Measurements from ENCODE around the gene ZYG11B.

DNA sequence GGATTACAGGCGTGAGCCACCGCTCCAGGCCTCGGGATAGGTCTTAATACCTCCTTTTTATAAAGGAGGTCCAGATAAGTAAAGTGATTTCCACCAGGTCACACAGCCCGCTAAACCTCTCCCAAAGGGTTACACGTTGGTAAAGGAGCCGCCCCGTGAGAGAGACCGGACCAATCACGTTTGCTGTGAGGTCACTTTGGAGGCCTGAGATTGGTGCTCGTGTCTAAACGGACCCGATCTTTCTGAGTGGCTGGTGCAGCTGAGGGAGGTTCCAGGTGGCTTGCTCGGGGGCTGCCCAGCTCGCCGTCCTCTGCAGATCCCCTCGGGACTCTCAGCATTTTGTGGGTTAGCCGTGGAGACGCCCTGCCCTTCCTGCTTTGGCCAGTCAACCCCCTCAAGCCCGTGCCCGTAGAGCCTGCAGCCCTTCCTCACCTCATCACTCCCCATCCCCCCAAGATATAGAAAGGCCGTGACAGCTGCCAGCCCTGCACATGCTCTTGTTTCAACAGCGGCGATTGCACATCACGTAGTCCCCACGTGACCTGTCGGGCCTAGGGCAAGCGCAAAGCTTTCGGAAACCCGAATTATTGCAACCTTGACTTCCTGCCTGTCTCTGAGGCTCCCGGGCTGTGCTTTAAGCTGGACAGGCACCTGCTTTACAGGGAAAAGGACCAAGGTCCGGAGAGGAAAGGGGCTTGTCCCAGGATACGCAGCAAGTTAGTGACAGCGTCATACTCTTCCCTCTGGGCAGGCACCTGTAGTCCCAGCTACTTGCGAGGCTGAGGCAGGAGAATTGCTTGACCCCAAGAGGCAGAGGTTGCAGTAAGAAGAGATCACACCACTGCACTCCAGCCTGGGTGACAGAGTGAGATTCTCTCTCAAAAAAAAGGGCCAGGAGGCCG lies 23.1 kb upstream of the ZYG11B start:
- TF ChIP-seq, protein P1, sequence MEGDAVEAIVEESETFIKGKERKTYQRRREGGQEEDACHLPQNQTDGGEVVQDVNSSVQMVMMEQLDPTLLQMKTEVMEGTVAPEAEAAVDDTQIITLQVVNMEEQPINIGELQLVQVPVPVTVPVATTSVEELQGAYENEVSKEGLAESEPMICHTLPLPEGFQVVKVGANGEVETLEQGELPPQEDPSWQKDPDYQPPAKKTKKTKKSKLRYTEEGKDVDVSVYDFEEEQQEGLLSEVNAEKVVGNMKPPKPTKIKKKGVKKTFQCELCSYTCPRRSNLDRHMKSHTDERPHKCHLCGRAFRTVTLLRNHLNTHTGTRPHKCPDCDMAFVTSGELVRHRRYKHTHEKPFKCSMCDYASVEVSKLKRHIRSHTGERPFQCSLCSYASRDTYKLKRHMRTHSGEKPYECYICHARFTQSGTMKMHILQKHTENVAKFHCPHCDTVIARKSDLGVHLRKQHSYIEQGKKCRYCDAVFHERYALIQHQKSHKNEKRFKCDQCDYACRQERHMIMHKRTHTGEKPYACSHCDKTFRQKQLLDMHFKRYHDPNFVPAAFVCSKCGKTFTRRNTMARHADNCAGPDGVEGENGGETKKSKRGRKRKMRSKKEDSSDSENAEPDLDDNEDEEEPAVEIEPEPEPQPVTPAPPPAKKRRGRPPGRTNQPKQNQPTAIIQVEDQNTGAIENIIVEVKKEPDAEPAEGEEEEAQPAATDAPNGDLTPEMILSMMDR (IDR thresholded peaks at IDR 0.05; ENCODE audit: extremely low read depth in 1 of 2, insufficient read depth in 1 of 2, low read depth in 1 of 2, low read length in 2 of 2), result no peak
- TF ChIP-seq MYC (IDR thresholded peaks at IDR 0.05; ENCODE audit: low read depth, low read length) (no peak), POLR2AphosphoS5 (IDR thresholded peaks at IDR 0.05; ENCODE audit: insufficient read depth, low read depth, low read length) (peak; percentile 24), JUN (IDR thresholded peaks at IDR 0.05; ENCODE audit: borderline replicate concordance, insufficient read depth, insufficient read length, low read depth) (no peak), EZH2 (IDR thresholded peaks at IDR 0.05; ENCODE audit: borderline replicate concordance, low read depth, low read length, severe bottlenecking) (no peak), POLR2A (IDR thresholded peaks at IDR 0.05; ENCODE audit: low read depth, low read length) (peak; percentile 54), MAX (IDR thresholded peaks at IDR 0.05; ENCODE audit: insufficient read depth, insufficient read length) (peak; percentile 92), GATA2 (IDR thresholded peaks at IDR 0.05; ENCODE audit: insufficient read depth, insufficient read length, low read depth, low read length) (no peak), FOS (IDR thresholded peaks at IDR 0.05; ENCODE audit: borderline replicate concordance, insufficient read depth, low read length) (no peak)
